DLD1 (cell line): ENCODE measurements around the gene ENTPD5.

Source experiments
- in situ Hi-C: cut with HindIII; loops from 2 replicates; pipeline ENCODE4 v1.10.0; 2017; ENCODE audit warnings: low sequenced_read_pairs

ENTPD5 gene, protein sequence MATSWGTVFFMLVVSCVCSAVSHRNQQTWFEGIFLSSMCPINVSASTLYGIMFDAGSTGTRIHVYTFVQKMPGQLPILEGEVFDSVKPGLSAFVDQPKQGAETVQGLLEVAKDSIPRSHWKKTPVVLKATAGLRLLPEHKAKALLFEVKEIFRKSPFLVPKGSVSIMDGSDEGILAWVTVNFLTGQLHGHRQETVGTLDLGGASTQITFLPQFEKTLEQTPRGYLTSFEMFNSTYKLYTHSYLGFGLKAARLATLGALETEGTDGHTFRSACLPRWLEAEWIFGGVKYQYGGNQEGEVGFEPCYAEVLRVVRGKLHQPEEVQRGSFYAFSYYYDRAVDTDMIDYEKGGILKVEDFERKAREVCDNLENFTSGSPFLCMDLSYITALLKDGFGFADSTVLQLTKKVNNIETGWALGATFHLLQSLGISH

DNA sequence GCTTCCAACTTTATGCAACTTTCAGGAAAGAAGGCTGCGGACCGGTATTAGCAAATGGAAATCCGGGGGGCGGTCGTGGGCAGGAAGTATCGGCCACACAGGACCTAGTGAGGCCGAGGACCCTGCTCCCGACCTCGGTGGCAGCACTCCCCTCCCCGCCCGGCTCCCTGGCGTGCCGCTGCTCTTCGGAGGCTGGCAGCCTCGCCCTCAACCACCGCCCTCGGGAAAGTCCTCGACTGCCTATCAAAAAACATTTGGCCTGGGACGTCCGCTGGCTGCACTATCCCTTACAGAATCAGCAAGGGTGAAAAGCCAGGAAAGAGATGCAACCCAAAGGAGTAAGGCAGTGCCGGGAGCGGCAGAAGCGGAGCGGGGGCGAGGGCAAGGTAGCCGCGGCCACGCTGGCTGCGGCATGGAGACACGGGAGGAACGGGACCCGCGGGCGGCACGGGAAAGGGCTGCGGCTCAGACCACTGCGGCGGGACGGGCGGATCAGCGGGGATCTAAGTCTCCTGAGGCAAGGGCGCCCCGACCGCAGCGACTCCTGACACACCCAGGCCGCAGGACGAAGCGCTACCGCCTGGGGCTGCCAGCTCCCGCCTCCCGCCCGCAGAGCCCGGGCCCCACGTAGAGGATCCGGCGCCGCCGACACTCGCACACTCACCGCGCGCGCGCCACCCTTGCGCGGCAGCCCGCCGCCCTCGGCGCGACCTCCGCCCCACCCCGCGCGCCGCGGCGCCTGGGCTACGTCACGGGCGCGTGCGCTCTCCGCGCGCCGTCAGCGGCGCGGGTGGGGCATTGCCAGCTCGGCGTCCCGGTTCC lies at the start of gene ENTPD5, which contains the start of gene BBOF1:
Gene ENTPD5, minus strand, starts transcription at position 703 of the 822 bp plus-strand sequence. CDS start 31,186 bp downstream, outside the sequence.
Gene BBOF1, plus strand, starts transcription at position 764 of the 822 bp plus-strand sequence. CDS start 130 bp downstream, outside the sequence.
- in situ Hi-C loops = no loop called here

- in situ Hi-C loops = no loop called here
Measured at GRCh38 chr14:74065746-74066575, 46.9 kb upstream of the ENTPD5 start.

GRCh38 chr14:74064883-74065282 lies 45.8 kb upstream of the ENTPD5 start:
- in situ Hi-C loops = no loop called here

DNA sequence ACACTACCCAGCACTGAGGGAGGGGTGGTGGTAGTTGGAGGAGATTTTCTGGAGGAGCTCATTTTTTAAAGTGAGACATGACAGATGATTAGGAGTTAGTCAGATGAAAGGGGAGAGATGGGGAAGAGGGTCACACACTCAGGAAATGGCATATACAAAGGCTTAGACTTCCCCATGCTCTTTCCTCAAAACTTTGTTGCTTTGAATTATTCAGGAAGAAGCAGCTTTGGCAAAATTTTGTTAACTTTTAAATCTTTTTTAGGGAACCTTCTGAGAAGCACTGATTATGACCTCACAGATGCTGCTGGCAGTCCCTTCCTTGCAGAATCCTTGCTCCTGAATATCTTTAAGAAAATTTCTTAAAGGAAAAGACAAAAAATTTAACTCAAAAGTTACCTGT lies 45.3 kb upstream of the ENTPD5 start:
- in situ Hi-C loops = no loop called here

- in situ Hi-C loops = no loop called here
Measured at GRCh38 chr14:74062809-74063150, 43.7 kb upstream of the ENTPD5 start.

DNA sequence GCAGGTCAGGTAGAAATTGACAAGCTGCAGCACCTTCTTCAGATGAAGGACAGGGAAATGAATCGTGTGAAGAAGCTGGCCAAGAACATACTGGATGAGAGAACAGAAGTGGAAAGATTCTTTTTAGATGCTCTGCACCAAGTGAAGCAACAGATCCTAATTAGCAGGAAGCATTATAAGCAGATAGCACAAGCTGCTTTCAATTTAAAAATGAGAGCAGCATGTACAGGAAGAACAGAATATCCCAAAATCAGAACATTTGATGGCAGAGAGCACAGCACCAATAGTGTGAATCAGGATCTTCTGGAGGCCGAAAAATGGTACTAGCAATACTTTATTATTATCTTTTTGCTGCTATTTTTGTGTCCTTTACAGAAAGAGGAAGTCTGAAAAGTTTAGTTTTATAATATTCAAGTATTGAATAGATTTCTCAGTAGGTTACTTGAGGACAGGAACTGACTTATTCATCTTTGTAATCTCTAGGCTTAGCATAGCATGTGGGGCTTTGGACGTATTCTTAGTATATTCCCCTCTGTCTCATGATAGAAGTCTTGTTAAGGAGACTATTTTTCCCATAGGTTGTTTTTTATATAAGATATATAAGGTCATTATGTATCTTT lies 30.9 kb upstream of the ENTPD5 start:
- in situ Hi-C loops = no loop called here

DNA sequence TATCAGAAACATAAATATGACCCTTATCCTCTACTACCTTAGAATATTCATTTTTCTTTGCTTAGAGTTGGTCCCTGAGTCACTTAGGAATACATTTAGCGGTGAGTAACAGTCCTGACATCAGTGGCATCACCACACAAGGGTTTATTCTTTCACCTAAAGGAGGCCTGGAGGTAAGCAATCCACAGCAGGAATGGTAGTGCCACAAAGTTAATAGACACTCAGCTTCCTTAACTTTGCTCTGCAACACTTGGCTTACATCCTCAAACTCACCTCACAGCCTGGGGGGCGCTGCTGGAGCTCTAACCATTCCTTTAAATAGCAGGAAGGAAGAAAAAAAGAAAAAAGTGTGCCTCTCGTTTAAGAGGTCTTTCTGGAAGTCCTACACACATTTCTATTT lies 29.2 kb upstream of the ENTPD5 start:
- in situ Hi-C loops = no loop called here

DNA sequence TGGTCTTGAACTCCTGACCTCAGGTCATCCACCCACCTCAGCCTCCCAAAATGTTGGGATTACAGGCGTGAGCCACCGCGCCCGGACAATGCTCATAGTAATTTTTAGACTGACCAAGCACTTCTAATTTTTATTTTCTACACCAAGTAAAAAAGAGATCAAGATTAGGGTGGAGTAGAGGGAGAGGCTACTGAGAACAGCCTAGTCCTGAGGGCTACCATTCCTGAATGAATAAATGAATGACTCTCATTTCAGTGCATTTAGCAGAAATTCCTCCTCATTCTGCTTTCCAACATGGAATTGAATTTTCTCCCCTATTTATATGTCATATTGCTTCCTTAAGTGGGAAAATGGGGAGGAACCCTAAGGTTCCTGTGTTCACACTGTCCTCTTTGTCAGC lies 26.4 kb upstream of the ENTPD5 start:
- in situ Hi-C loops = no loop called here

DNA sequence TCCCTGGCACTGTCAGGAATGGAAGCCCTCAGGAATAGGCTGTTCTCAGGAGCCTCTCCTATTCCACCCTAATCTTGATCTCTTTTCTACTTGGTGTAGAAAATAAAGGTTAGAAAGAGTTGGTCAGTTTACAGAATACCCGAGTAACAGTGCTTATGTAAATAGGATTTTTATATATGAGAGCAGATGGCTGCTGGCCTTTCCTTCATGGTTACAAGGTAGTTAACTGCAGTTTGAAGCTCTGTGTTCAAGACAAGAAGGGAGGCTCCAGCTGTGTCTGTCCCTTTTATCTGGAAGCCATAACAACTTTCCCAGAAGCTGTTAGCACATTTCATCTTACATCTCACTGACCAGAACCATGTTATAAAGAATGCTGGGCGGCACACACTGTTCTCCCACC lies 23.2 kb upstream of the ENTPD5 start:
- in situ Hi-C loops = no loop called here

GRCh38 chr14:74038020-74038859 lies 19.2 kb upstream of the ENTPD5 start:
- in situ Hi-C loops = no loop called here

- in situ Hi-C loops = no loop called here
Measured at GRCh38 chr14:74035556-74035955, 16.5 kb upstream of the ENTPD5 start.

GRCh38 chr14:74034572-74034971 lies 15.5 kb upstream of the ENTPD5 start:
- in situ Hi-C loops = no loop called here

GRCh38 chr14:74029136-74029535 lies 10.0 kb upstream of the ENTPD5 start:
- in situ Hi-C loops = no loop called here

DNA sequence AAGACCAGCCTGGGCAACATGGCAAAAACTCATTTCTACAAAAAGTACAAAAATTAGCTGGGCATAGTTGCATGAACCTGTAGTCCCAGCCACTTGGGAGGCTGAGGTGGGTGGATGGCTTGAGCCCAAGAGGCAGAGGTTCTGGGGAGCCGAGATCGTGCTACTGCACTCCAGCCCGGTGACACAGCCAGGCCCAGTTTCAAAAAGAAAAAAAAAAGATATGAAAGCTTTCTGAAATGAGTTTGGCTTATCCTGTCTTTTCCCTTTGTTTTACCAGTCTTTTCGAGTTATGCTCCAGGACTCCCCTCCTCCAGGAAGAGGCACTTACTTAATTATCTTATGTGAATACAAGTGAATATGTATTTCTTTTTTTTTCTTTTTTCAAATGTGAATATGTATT lies 3.3 kb upstream of the ENTPD5 start:
- in situ Hi-C loops = no loop called here

DNA sequence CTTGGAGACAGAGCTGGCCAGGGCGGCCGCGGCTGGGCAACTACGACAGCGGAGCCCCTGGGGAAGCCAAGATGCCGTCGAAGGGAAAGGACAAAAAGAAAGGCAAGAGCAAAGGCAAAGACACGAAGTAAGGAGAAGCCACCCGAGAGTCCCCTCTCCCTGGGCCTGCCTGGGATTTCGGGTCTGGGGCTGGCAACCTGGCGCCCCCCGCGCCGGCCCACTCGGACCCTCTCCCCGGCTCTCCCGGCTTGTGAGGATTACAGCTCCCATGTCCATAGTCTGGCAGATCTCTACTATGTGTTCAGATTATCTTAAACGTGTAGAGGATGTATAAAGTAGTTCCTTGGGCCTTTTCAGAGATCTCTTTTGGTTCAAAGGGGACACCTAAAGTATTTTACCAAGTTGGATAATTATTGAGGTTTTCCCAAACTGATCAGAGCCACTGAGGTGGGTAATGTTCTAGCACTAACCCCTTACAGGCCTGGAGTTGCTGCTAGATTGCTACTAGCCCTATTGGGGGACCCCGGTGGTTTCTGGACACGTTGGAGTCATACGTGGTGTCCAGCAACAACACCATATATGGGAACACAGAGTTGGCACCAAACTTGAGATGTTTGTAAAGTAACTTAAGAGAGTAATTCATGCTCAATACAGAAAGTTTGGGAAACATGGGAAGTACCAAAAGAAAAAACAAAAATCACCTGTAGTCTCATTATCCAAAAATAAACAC lies 485 bp upstream of the ENTPD5 start:
- in situ Hi-C loops = no loop called here

DNA sequence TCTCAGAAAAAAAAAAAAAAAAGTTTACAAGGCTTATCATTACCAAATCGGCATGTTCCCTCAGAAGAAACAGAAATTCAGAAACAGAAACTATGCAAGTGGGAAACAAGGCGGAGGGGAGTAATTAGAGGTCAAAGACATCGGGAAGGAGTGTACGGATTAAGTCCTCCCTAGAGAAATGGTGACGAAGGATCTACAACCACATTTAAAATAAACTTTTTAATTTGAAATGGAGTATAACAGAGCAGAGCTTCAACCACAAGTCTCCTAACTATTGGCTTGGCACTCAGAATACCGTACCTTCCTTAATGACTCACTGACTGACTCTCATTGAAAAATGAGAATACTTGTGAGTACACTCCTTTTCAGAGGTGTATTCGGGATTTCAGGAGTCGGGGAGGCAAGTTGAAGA lies 908 bp downstream of the ENTPD5 start:
- in situ Hi-C loops = no loop called here

DNA sequence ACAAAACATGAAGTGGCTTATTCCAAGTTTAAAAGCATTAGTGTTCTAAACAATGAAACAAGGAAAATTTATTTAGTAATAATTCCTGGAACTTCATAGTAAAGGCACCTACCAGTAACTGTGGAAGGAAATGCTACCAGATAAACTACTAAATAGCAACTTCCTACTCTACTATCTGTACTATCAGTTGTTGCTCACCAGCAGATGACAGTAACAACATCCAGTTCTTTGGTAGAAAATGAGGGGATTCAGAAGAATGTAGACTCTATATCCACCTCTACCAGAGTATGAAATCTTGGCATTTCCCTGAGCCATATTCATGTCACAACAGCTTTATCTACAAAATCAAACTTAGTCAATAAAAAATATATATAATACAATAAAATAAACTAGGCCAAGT lies 3.1 kb downstream of the ENTPD5 start:
- in situ Hi-C loops = no loop called here

DNA sequence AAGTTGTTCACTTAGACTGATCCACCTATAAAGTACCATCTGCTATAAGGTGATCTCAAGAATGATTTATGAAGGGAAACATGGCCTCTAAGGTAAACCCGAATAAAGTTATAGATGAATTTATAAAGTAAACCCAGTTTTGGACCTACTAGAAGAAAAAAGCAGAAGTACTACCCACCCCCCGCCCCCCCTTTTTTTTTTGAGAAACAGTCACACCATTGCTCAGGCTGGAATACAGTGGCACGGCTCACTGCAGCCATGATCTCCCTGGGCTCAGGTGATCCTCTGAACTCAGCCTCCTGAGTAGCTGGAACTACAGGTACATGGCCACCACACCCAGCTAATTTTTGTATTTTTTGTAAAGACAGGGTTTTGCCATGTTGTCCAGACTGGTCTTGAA lies 3.9 kb downstream of the ENTPD5 start:
- in situ Hi-C loops = no loop called here

- in situ Hi-C loops = no loop called here
Measured at GRCh38 chr14:74014299-74014698, 4.8 kb downstream of the ENTPD5 start.
